ENCODE data around the gene ASTN2.

The ASTN2 gene

DNA sequence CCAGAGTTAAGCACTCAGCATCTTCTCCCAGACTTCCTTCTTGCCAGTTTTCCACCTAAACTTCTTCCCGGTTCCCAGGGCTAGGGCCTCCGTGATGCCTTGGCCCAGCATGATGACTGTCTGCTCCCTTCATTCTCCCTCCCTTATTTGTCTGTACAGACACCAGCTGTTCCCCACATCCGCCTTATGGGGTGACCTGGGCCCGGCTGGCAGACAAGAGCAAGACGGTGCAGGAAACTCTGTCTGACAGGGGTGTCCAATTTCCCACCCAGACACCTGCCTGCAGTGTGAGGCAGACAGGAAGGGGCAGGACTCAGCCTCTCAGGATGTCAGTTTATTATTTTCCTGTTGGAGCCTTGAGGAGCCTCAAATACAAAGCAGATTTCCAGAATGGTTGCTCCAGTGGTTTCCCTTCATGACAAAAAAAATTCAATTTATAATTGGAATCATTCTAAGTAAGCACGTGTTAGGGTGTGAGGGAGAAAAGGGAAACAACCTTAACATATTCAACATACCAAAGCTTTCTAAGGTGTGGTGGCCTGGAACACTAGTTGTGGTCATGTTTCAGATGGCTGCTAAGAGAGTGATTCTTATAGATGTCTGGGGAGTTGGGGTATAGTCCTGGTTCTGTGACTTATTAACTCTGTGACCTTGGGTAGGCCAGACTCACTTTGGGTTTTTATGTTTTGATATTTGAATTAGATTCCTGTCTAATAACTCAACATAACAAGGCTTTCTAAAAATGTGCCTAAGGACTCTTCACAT is 1026.7 kb downstream of the ASTN2 start:
- no peak for DNase-seq

DNA sequence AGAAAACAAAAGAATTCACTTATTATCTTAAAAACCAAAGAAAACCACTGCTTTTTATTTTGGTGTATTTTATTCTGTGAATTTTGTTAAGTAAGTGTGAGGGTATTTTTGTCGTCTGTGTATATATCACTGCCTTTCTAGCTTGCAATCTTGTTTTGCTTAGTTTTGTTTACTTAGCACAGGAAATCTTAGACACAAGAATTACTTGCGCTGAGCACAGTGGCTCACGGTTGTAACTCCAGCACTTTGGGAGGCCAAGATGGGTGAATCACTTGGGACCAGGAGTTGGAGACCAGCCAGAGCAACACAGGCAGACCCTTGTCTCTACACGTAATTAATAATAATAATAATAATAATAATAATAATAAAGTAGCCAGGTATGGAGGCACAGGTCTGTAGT is 1030.9 kb downstream of the ASTN2 start:
- DNase-seq, result no peak

DNA sequence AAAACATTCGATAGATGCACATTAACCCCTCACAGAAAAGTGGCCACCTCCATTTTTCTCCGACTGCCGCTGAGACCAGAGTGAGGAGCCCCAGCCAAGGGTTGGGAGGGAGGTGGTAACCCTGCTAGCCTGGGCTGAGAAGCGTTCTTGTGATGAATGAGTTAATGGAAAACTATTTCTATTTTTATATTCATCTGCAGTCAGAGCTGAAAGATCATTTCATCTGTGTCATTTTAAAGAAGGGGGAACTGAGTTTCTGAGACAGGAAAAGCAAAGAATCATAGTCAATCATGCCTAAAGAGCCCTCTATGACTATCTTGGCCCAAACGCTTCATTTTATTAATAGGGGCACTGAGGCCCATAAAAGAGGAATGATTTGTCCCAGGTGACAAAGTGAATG is 1031.7 kb downstream of the ASTN2 start:
- DNase-seq, result no peak

DNA sequence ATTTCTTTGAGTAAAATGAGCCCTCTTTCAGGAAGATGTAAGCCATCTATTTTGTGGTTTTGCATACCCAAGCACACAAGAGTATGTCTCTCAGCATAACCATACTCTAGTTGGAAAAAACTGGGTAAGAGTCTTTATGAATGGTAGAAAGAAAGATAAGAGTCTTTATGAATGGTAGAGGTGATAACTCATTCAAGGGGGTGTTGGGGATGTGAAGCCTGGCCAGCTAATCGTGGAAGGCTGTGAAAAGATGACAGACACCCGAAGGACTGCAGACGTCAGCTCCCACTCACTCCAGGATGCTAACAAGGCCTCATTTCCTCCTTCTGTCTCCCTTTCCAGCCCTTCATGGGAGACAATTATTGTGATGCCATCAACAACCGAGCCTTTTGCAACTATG is 1032.8 kb downstream of the ASTN2 start:
- DNase-seq, result no peak

DNA sequence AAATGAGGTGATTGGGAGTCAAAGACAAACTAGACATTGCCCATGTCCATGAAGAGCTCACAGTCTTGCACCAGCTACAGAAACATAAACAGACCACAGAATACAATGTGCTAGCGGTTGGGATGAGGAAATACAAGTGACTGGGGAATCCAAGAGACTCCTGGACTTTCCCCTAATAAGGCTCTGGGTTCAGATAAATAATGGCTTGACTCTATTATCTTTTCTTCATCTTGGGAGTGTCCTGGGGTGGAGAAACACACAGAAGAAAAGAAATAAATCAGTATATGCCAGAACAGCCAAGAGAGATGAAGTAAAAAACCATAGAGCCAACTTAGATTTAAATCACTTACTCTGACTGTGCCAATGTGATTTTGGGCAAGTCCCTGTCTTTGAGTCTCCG is 1033.5 kb downstream of the ASTN2 start:
- no peak for DNase-seq

DNA sequence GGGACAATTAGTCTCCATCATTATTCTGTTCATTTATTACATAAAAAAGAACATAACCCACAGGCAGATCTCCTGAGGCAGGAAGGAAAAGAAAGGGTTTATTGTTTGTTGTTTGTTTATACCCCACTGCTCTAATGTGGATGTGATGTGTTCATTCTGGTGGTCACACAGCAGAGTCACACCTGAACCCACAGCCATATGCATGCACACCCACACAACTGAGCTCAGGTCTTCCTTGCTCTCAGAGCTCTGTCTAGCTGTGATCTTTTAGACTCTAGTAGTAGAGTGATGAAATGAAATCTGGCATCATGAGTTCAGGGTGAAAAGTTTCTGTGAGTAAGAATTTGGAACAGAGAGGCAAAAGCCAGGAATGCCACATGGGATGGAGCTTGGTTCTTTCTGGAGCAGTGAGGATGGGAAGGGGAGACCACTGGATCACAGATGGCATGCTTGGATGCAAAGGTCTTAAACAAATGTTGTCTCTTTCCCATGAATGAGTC is 1034.3 kb downstream of the ASTN2 start:
- no peak for DNase-seq

DNA sequence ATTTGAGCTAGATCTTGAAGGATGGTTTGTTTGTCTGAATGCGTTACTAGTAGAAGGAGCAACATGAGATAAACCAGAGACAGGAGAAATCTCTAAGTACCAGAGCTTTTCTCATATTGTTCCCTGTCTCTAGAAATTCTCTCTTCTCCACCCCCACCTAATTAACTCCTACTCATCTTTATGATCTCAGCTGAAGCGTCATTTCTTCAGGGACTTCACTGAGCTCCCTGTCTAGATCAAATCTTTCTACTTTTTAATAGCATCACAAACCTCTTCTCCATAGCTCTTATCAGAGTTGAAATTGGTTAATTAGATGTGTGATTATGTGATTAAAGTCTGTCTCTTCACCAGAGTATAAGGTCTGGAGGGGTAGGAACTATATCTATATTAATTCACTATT is 1035.0 kb downstream of the ASTN2 start:
- DNase-seq, result no peak

DNA sequence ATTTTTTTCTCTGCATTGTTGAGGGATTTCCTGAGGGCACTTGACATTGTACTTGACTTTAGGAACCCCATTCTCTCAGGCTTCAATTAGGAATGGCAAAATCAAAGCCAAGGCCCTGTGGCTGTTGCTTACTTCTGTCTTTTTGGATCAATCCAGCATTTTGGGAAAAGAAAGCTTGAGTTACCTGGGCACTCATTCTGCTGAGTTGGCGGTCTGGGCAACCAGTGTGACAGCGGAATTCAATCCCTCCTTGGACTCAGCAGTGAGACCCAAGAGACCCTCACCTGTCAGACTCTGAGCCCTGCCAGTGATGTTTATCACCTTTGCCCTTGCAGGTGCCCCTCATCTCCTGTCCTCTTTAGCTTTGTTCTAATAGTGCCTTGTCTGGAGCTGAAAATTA is 1036.0 kb downstream of the ASTN2 start:
- DNase-seq, result no peak

DNA sequence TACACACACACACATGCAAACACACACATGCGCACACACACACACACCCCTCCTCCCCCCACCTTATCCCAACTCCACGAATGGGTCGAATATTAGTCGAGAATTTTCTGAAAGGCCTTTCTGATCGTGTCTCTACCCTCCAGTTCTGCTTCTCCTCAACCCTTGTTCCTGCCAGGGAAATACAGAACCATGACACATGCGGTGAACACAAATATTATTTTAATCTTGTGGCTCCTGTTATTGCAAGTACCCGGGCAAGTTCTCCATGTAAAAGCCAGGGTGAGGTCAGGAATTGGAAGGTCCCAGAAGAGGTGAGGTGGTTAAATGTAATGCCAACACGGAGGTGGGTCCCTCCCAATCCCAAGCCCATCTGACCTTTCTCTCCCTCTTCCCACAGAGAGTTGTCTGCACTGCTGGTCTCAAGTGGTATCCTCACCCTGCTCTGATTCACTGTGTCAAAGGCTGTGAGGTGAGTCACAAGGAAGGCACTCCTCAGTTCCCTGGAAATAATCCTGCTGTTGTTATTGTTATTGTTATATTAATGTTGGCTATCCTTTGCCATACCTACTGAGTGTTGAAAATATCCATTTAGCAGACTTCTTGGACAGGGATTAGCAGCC is 1037.6 kb downstream of the ASTN2 start:
- DNase-seq, result no peak
